Right atrium auricular region (tissue), 2 donors: ENCODE data around the gene MPDU1. TPM values are rescaled to one million over a fixed set of nuclear protein-coding genes. Genes with fewer than 3 reads are reported as not detected.
A peak's percentile ranks its signal among the peaks of the same experiment; 100 is the strongest.

ENCODE experiments used
- DNase-seq: peaks from one replicate; pipeline ENCODE4 v3.0.0-alpha.2; 2019; ENCODE audit warnings: low spot score
- H3K27ac ChIP-seq, 2 donors: fragments of 200-600 bp; sonication (generic); 1 replicate in 1 of 2; 2 replicates in 1 of 2; pipeline ENCODE4 v1.5.1; 2016 to 2019
- H3K27me3 ChIP-seq, 2 donors: fragments of 200-600 bp; sonication (generic); one replicate each; pipeline versions ENCODE4 v1.5.1 to v1.6.0; 2017 to 2019
- H3K36me3 ChIP-seq: fragments of 200-600 bp; sonication (generic); one replicate; pipeline ENCODE4 v1.5.1; 2016
- H3K4me1 ChIP-seq, 2 donors: fragments of 200-600 bp; sonication (generic); one replicate each; pipeline versions ENCODE4 v1.5.1 to v1.6.0; 2017 to 2019
- H3K4me3 ChIP-seq, 2 donors: fragments of 200-600 bp; sonication (generic); 1 replicate in 1 of 2; 2 replicates in 1 of 2; pipeline ENCODE4 v1.5.1; 2017 to 2019; ENCODE audit warnings: mild to moderate bottlenecking in 1 of 2, moderate library complexity in 1 of 2
- H3K9me3 ChIP-seq, 2 donors: fragments of 200-600 bp; sonication (generic); one replicate each; pipeline ENCODE4 v1.5.1; 2019
- CTCF ChIP-seq, 2 donors: fragments of 200-600 bp; sonication (generic); IDR thresholded peaks; one replicate each; pipeline ENCODE4 v1.5.1; 2019; ENCODE audit warnings: antibody characterized with exemption in 2 of 2
- total RNA-seq, 2 donors: library from RNA; depleted of rRNA; stranded (reverse); fragments of >200 nt; gene quantifications; one replicate each; pipeline ENCODE4 v1.1.0, GENCODE V29; 2016

MPDU1 gene
- total RNA-seq, 2 donors from 2014 or later, result 55.4 to 81.1 TPM

- Histone ChIP-seq H3K9me3 (no peaks in the 10 kb centered on the region), H3K27ac (peak overlapping the region; percentile 76 to 97), H3K36me3 (peaks cover 33% of the 10 kb centered on the region), H3K4me1 (peaks cover 0 to 63% of the 10 kb centered on the region in 2 donors), H3K27me3 (no peaks in the 10 kb centered on the region), H3K4me3 (peak overlapping the region; percentile 18 to 34)
- TF ChIP-seq CTCF (IDR thresholded peaks at IDR 0.05), result no peak
- no peak for DNase-seq
Measured at GRCh38 chr17:7580604-7581575, 2.8 kb upstream of the MPDU1 start.

- H3K4me1 ChIP-seq, result peaks cover 0 to 67% of the 10 kb centered on the region in 2 donors
- no peak for DNase-seq
Measured at GRCh38 chr17:7582396-7583252, 1.0 kb upstream of the MPDU1 start.

DNA sequence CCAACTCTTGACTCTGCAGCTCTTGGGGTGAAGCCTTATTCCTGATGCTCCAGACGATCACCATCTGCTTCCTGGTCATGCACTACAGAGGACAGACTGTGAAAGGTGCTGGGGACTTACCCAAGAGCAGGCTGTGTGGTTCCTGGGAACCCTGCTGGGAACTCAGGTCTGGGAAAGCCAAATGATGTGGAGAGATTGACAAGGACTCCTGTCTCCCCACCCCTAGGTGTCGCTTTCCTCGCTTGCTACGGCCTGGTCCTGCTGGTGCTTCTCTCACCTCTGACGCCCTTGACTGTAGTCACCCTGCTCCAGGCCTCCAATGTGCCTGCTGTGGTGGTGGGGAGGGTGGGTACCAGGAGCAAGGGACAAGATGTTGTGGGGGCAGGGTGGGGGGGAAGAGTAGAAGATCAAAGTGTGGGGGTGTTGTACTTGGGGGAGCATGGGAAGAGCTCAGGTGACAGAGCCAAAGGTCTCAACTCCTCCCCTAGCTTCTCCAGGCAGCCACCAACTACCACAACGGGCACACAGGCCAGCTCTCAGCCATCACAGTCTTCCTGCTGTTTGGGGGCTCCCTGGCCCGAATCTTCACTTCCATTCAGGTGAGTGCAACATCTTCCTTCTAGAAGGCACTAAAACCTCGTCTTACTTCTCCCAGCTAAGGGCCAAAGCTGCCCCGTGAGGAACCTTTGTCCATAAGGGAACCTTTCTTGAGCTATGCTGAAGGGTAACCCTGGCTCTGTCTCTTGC lies 3.2 kb downstream of the MPDU1 start:
- no peak for DNase-seq
- no peak overlapping the region for H3K4me3 ChIP-seq
- H3K9me3 ChIP-seq, result no peaks in the 10 kb centered on the region
- peak overlapping the region; percentile 77 to 81 for H3K27ac ChIP-seq
- H3K36me3 ChIP-seq, result peaks cover 12% of the 10 kb centered on the region
- H3K27me3 ChIP-seq, result no peaks in the 10 kb centered on the region
- peak in 1 of 2 donors; percentile 50 for TF ChIP-seq CTCF (IDR thresholded peaks at IDR 0.05)
- peaks cover 0 to 67% of the 10 kb centered on the region in 2 donors for H3K4me1 ChIP-seq

More at GRCh38 chr17:7582396-7583252, 1.0 kb upstream of the MPDU1 start:
- Histone ChIP-seq H3K36me3 (peaks cover 16% of the 10 kb centered on the region), H3K27me3 (no peaks in the 10 kb centered on the region), H3K9me3 (no peaks in the 10 kb centered on the region), H3K27ac (peak overlapping the region; percentile 95 to 97), H3K4me3 (peak overlapping the region; percentile 61 to 70)
- TF ChIP-seq CTCF (IDR thresholded peaks at IDR 0.05), result no peak

DNA sequence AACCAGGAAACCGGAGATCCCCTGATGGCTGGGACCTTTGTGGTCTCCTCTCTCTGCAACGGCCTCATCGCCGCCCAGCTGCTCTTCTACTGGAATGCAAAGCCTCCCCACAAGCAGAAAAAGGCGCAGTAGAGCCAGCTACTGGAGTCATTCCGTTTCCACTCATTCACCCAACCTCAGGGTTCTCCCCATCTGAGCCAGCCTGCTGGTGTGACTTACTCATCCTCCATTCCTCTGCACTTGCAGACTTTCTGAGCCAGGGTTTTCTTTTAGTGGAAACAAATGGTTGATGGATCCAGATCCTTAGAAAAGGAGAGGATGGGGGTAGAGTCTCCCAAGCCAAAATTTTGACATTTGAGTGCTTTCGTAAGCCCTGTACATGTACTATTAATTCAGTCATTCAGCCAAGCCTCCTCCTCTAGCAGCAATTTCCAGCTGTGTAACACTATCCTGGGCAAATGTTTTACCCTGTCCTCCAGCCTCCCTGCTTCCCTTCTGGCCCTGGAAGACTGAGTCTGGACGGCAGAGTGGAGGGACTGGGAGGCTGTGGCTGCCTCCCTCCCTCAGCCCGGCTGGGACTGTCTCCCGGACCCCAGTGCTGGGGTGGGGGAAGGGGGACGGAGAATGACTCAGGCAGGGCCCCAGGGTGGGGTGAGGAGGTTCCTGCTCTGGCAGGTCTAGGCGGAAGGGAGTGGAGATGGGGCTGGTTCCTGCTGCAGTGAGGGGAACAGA lies 3.9 kb downstream of the MPDU1 start:
- Histone ChIP-seq H3K4me3 (no peak overlapping the region), H3K4me1 (peaks cover 0 to 61% of the 10 kb centered on the region in 2 donors), H3K36me3 (peaks cover 19% of the 10 kb centered on the region), H3K27ac (peak overlapping the region; percentile 77 to 81), H3K9me3 (no peaks in the 10 kb centered on the region), H3K27me3 (no peaks in the 10 kb centered on the region)
- no peak for TF ChIP-seq CTCF (IDR thresholded peaks at IDR 0.05)
- no peak for DNase-seq
